ENCODE data around the gene TPP2.

- TF ChIP-seq EZH2phosphoT487 (IDR thresholded peaks at IDR 0.05; ENCODE audit: insufficient read depth, low read depth): no peak
- no peak for TF ChIP-seq EZH2 (IDR thresholded peaks at IDR 0.05; ENCODE audit: insufficient read depth, poor library complexity, severe bottlenecking)
Observed at GRCh38 chr13:102682211-102682610, 85.4 kb downstream of the TPP2 start.
